HG03460 (cell line): Measurements from ENCODE around the gene DBH.

Source experiments
- ATAC-seq: cut with Tn5 transposase; IDR thresholded peaks from one replicate; pipeline ENCODE4 v1.9.1; 2021; ENCODE audit not compliant: unreplicated experiment

DBH gene

DNA sequence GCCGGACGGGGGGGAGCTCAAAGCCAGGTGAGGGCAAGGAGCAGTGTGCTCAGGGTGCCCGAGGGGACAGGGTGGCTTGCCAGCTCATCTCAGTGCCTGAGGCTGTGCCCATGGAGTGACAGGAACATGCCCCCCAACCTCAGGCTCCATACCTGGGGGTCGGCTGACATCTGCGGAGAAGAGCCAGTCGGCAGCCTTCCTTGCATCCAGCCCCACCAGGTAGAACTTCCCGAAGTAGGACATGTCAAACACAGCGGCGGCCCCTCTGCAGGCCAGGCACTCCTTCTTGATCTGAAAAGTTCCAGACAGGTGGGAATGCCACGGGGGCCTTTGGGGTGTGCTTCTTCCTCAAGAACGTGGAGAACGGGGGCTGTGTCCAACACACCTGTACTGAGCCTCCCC lies 59.9 kb downstream of the DBH start:
- ATAC-seq = no peak

DNA sequence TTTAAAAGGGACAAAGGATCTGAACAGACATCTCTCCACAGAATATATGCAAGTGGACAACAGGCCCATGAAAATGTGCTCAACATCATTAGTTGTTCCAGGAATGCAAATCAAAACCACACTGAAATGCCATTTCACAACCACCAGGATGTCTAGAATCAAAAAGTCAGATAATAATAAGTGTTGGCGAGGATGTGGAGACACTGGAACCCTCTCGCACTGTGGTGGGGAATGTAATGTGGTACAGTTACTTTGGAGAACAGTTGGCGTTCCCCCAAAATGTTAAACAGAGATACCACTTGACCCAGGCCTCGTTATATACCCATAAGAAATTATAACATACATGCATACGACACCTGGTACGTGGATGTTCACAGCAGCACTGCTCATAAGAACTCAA lies 63.4 kb downstream of the DBH start:
- no peak for ATAC-seq

DNA sequence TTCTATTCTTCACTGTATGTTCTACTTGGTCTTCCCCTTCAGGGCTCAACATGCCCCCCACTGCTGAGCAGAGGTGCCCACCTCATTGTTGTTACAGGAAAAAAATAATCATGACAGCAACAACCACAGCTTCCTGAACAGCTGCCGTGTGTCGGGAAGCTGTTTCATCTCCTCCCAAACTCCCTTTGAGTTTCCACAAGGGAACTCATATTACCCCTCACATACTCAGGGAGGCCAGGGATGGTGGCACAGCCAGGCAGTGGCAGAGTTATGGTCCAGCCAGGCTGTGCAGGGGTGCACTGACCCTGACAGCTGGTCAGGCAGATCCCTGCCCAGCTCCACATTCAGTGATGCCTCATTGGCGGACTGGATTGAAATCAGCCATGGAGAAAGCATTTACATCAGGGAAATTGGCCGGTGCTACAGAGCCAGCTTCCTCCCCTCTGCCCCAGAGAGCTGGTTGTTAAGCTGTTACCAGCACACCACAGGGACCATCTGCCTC lies 64.7 kb downstream of the DBH start:
- no peak for ATAC-seq

DNA sequence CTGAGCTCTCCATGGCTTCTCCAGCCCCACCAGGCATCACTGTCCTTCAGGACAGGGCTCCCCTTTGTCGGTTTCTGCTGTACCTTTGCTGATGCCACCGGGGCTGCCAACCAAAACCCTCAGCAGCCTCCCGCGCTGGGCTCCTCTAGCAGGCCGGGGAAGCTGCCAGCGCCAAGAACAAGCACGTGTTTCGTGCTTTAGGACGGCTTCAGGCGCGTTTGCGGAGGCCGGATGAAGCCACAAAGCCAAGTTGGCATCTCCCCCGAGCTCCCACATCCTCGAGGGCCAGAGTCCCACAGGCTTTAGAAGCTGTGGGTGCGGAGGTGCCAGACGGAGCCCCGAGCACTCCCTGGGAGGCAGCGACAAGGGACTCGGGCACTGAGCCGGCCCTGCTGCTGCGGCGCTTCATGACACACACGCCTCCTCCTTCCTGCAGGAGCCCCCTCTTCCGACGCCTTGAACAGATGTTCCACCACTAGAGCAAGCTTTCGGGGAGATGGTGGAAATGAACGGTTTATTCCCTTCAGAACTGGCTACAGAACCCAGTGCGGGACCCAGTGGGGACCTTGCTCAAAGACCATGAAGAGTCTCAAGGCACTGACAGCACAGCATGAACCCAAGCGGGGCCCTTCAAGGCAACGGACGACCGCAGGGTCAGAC lies 65.3 kb downstream of the DBH start:
- ATAC-seq = no peak

DNA sequence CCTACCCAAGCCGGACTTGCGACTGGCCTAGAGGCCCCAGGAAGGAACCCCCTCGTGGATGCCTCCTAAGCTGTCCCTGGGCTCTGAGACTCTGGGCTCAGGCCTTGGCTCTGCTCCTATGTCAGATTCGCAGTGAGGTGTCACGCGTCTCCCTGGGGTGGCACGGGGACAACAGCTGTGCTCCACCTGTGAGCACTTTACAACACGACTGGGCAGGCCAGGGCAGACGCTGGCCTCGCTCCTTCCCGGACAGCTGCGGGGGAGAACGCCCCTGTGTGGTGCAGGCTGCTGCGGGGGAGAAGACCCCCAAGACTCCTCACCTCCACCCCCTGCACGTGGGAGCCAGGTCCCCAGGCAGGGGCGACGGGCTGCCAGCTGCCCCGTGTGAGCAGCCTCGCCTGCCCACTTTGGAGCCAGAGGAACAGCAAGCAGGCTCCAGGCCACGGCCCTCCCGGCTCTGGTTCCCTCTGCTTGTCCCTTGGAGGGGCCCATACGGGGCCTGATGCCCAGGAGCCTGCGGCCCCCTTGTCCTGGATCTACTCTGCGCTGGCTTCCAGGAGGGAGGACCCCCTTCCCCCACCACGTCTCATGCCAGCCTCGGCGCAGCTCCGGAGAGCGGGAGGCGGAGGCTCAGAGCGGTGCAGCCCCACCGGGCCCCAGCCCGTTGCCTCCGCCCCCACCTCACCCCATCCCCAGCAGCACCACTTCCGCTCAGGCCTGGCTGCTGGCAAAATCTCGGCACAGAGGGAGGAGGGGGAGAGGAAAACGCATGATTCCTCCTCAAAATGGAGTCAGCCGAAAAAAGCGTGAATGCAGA lies 66.0 kb downstream of the DBH start:
- ATAC-seq = no peak

DNA sequence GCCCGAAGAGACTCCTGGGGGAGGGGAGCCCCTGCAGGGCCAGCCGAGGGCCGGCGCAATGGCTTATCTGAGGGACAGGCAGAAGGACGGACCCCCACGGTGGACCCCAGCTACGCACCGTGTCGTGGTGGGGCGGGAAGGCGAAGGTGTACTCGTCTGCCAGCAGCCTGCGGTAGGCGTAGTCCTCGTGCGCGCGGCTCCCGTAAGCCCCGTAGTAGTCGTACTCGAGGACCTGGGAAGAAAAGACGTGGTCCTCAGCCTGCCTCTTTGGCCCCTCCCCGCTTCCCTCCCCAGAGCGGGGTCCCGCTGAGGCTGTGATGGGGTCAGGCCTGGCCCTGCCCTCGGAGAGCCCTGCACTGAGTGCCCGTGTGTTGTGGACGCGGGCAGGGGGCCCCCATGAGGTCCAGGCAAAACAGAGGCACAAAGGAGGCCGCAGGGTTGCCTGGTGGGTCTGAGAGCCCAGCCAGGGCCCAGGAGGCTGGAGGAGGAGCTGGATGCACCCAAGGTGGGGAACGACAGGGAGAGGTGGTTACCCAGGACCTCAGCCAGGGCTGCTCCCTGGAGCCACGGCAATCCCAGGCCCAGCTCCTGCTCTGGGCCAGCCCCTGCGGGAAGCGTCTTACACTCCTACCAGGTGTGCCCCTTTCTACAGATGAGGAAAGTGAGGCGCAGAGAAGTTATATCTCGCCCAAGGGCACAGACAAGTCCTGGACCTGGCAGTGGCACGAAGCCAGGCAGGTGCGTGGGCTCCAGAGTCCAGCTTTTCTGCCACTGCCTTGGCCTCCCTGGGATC lies 66.8 kb downstream of the DBH start:
- ATAC-seq = no peak

DNA sequence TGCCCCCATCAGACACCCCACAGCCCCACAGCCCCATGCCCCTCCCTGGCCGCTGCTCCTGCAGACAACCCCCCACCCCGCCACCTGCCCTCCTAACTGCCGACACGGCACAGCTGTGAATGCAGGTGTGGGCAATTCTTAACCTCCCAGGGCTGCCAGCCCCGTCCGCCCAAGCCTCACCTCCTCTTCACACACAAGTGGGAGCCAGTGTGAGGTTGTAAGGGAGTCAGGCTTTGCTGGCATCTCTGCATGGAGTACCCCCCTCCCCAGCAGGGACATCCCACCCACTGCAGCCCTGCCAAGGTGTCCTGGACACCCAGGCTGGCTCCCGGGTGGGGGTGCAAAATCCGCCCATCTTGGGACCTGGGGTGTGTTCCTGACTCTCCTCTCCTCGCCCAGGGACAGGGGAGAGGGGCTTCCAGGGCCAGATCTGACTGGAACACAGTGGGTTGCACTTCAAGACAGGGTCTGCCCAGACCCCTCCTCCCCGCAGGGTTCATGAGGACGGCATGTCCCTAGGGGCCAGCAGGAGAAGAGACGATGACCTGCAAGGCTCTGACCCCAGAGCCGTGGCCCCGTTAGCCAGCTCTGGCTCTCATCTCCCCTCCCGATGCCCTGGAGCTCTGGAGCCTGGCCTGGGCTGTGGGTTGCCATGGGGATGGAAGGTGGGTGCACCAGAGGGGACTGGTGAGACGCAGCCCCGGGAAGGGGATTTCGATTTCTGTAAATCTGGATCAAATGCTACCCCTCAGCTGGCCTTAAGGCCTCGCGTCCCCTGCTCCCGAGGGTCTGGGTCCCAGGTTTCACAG lies 67.6 kb downstream of the DBH start:
- ATAC-seq = no peak

DNA sequence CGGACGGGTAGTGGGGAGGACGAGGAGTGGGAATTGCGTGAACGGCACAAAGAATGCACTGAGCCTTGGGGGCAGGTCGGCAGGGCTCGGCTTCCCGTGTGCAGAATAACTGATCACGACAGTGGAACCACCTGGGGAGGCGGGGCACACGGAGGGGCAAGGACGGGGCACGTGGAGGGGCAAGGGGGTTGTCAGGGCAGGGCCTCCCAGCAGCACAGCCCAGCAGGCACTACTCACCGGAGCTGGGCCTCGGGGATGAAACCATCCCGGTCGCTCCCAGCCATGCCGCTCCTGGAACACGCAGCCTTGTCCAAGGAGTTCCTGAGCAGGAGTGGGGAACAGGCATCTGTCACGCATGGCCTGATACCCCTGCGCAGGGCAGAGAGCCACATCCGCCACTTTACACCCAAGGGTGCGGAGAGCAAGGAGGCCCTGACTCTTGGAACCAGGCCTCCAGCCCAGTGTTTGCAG lies 68.6 kb downstream of the DBH start:
- ATAC-seq = no peak

DNA sequence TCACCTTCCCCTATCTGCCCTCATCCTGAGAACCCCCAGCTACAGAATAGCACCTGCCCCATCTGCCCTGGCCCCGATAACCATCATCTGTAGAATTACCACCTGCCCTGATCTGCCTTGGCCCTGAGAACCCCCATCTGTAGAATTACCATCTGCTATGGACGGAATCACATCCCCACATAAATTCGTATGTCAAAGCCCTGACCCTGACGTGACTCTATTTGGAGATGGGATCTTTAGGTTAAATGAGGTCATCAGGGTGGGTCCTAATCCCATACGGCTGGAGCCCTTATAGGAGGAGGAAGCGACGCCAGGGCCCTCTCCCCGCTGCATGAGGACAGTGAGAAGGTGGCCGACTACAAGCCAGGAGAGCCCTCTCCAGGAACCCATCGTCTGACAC lies 69.4 kb downstream of the DBH start:
- ATAC-seq = no peak

DNA sequence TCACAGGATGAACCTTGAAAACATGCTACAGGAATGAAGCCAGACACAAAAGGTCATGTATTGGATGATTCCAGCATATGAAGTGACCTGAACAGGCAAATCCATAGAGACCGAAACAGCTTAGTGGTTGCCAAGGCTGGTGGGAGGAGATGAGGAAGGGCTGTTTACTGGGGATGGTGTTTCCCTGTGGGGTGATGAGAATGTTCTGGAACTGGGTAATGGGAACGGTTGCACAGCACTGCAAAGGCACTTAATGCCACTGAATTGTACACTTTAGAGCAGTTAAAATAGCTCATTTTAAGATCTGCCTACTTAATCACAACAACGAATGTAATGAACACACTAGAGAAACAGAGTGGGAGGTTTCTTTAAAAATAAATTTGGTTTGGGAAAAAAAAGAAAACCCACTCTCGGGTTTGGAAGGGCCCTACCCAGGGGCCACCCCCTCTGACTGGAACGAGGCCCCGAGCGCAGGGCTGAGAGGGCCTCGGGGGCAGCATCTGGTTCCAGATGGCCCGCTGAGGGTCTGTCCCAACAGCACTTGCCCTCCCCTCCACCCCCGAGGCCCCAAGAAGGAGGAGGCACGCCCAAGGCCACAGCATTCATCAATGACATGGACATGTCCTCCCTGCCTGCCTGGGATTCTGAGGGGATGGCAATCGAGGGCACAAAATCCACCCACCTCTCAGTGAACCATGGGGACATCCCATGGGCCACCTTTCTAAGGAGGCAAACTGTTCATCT lies 70.3 kb downstream of the DBH start:
- no peak for ATAC-seq

DNA sequence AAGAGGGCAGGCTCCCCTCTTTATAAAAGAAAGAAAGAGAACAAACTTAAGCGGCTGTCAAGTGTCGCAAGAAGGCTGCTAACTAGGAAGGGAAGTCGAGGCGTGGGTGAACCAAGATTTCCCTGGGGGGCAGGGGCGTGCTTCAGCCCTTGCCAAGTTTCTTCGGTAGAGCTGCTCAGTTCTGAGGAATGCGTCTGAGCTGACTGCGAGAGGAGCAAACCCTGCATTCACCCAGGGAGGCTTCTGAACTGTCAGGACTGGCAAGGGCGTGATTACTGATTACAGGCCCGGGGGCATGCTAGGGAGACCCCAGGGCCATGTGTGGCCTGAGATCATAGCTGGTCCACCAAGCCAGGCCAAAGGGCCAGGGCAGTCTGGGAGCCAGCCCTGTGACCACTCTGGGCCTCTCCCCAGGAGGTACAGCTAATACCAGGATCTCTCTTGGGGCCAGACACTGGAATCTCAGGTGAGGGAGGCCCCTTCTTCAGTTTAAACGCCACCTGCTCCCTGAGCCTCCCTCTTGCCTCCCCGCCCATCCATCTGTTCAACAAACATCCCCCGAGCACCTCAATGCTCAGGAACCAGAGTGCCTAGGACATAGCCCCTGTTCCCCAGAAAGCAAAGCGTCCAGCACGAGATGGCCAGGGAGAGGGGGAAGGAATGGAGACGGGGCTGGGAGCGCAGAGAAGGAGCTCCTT lies 71.1 kb downstream of the DBH start:
- no peak for ATAC-seq

DNA sequence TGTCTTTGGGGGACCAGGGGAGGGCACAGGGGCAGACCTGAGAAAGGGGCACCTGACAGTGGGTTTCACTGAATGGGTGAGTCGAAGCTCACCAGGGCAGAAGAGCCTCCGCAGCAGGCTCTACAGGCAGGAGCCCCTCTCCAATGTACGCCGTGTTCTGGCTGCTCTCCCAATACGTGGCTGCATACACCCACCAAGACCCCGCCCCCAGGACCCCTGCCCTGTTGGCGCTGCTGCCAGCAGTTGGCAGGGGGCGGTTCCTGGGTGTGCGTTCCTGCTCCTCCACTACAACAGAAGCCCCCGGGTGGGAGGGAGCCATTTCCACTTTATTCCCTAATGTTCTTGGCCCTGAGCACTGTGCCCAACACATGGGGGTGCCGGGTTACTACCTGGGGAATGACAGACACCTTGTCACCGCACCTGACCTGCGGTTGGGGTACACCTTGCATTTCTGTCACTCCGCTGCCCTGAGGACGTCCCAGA lies 71.6 kb downstream of the DBH start:
- no peak for ATAC-seq

DNA sequence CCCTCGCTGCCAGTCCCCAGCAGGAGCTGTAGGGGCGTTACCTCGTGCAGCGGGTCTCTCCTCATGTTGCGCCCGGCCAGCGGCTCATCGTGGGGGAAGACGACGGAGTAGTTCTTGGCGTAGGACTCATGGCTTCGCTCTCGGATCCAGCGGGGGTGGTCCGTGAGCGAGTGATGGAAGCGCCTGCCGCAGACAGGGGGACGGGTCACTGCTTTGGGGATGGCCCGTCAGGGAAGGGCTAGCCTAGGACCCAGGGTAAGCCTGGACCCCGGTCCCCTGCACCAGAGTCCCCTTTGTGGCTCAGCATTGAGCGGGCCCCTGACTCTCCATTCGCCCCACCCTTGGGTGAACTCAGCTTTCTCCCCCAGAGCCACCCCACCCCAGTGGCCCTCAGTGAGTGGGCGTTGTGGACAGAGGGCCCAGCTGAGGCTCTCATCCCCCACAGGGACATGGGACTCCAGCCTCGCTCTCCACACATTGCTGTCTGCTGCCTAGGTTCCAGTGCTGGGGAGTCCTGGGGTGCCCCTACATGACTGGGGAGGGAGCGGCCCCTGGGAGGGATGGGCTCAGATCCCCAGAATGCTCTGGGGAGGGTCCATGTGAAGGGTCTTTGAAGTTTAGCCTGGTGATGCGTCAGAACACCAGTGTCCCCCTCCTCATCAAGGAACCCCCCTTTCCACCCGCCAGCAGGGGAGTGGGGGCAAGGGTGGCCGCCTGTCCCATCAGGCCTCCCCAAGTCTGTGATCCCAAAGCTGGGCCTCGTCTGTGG lies 72.3 kb downstream of the DBH start:
- ATAC-seq = no peak
